ENCODE data around the gene KRT4. TPM values are rescaled to one million over a fixed set of nuclear protein-coding genes. Genes with fewer than 3 reads are reported as not detected.

KRT4 gene
- total RNA-seq, 2 experiments from 2014 or later = not detected

GRCh38 chr12:52781399-52782082 is 32.4 kb downstream of the KRT4 start:
- ChIA-PET POLR2A (no interaction called here), CTCF (interaction anchor here (0.9 to 1.0 kb wide), 2 partner anchors 89 to 98 kb away, joined by 3 to 4 read pairs; no protein-coding TSS in a partner anchor)
- H3K27ac Mint-ChIP-seq = no peak overlapping the region
- peaks cover 20% of the 10 kb centered on the region for H3K27me3 Mint-ChIP-seq (ENCODE audit: low read depth)
- ATAC-seq = no peak
- H3K36me3 Mint-ChIP-seq (ENCODE audit: low read depth) = no peaks in the 10 kb centered on the region
- H3K4me1 Mint-ChIP-seq (ENCODE audit: low read depth) = no peaks in the 10 kb centered on the region
- H3K9me3 Mint-ChIP-seq (ENCODE audit: insufficient read depth) = no peaks in the 10 kb centered on the region
- no peak for DNase-seq
- H3K4me3 Mint-ChIP-seq = no peak overlapping the region

GRCh38 chr12:52779914-52780313 is 34.0 kb downstream of the KRT4 start:
- peaks cover 16% of the 10 kb centered on the region for H3K27me3 Mint-ChIP-seq (ENCODE audit: low read depth)
- no peaks in the 10 kb centered on the region for H3K36me3 Mint-ChIP-seq (ENCODE audit: low read depth)
- ATAC-seq = no peak
- no peak for DNase-seq
- POLR2A ChIA-PET = no interaction called here
- H3K9me3 Mint-ChIP-seq (ENCODE audit: insufficient read depth) = no peaks in the 10 kb centered on the region
- no peak overlapping the region for H3K27ac Mint-ChIP-seq
- no peaks in the 10 kb centered on the region for H3K4me1 Mint-ChIP-seq (ENCODE audit: low read depth)
- no peak overlapping the region for H3K4me3 Mint-ChIP-seq
- CTCF ChIA-PET = no interaction called here

- no peak for DNase-seq
- ChIA-PET CTCF (no interaction called here), POLR2A (no interaction called here)
- no peak overlapping the region for H3K4me3 Mint-ChIP-seq
- H3K4me1 Mint-ChIP-seq (ENCODE audit: low read depth) = no peaks in the 10 kb centered on the region
- no peak for ATAC-seq
- H3K9me3 Mint-ChIP-seq (ENCODE audit: insufficient read depth) = no peaks in the 10 kb centered on the region
- H3K27ac Mint-ChIP-seq = no peak overlapping the region
- H3K36me3 Mint-ChIP-seq (ENCODE audit: low read depth) = no peaks in the 10 kb centered on the region
- peaks cover 10% of the 10 kb centered on the region for H3K27me3 Mint-ChIP-seq (ENCODE audit: low read depth)
Measured at GRCh38 chr12:52778833-52779232, 35.1 kb downstream of the KRT4 start.

GRCh38 chr12:52777566-52777965 is 36.4 kb downstream of the KRT4 start:
- ChIA-PET CTCF (no interaction called here), POLR2A (no interaction called here)
- ATAC-seq (no peak), DNase-seq (no peak)
- Mint-ChIP-seq H3K27me3 (ENCODE audit: low read depth) (peaks cover 19% of the 10 kb centered on the region), H3K36me3 (ENCODE audit: low read depth) (no peaks in the 10 kb centered on the region), H3K27ac (no peak overlapping the region), H3K4me3 (no peak overlapping the region), H3K4me1 (ENCODE audit: low read depth) (no peaks in the 10 kb centered on the region), H3K9me3 (ENCODE audit: insufficient read depth) (no peaks in the 10 kb centered on the region)

GRCh38 chr12:52776913-52777395 is 37.0 kb downstream of the KRT4 start, which contains the start of gene KRT76:
TSS of gene KRT76 (minus strand) at chr12:52777345. CDS start at chr12:52777291, 54 bp downstream.
- Mint-ChIP-seq H3K9me3 (ENCODE audit: insufficient read depth) (no peaks in the 10 kb centered on the region), H3K4me1 (ENCODE audit: low read depth) (no peaks in the 10 kb centered on the region), H3K4me3 (no peak within 1 kb of the TSS), H3K36me3 (ENCODE audit: low read depth) (no peaks in the 10 kb centered on the region), H3K27me3 (ENCODE audit: low read depth) (peaks cover 20% of the 10 kb centered on the region), H3K27ac (no peak within 1 kb of the TSS)
- POLR2A ChIA-PET = no interaction called here
- DNase-seq (no peak), ATAC-seq (no peak)
- CTCF ChIA-PET = interaction anchor here (1.9 kb wide), 1 partner anchor 191 kb away, joined by 4 read pairs; no protein-coding TSS in a partner anchor

- H3K27ac Mint-ChIP-seq = no peak overlapping the region
- H3K36me3 Mint-ChIP-seq (ENCODE audit: low read depth) = no peaks in the 10 kb centered on the region
- DNase-seq (no peak), ATAC-seq (no peak)
- no peaks in the 10 kb centered on the region for H3K9me3 Mint-ChIP-seq (ENCODE audit: insufficient read depth)
- H3K27me3 Mint-ChIP-seq (ENCODE audit: low read depth) = peaks cover 20% of the 10 kb centered on the region
- ChIA-PET POLR2A (no interaction called here), CTCF (interaction anchor here (1.3 to 1.9 kb wide), 2 partner anchors 94 to 191 kb away, joined by 4 to 8 read pairs; no protein-coding TSS in a partner anchor)
- H3K4me3 Mint-ChIP-seq = no peak overlapping the region
- no peaks in the 10 kb centered on the region for H3K4me1 Mint-ChIP-seq (ENCODE audit: low read depth)
Measured at GRCh38 chr12:52776435-52776834, 37.5 kb downstream of the KRT4 start.

- CTCF ChIA-PET = interaction anchor here (1.9 kb wide), 1 partner anchor 189 kb away, joined by 4 read pairs; no protein-coding TSS in a partner anchor
- DNase-seq = no peak
- Mint-ChIP-seq H3K27ac (no peak overlapping the region), H3K27me3 (ENCODE audit: low read depth) (peaks cover 22% of the 10 kb centered on the region), H3K9me3 (ENCODE audit: insufficient read depth) (no peaks in the 10 kb centered on the region), H3K4me3 (no peak overlapping the region), H3K36me3 (ENCODE audit: low read depth) (no peaks in the 10 kb centered on the region), H3K4me1 (ENCODE audit: low read depth) (no peaks in the 10 kb centered on the region)
- POLR2A ChIA-PET = no interaction called here
- no peak for ATAC-seq
Measured at GRCh38 chr12:52774629-52775250, 39.2 kb downstream of the KRT4 start.

GRCh38 chr12:52772772-52773171 is 41.1 kb downstream of the KRT4 start:
- Mint-ChIP-seq H3K4me1 (ENCODE audit: low read depth) (no peaks in the 10 kb centered on the region), H3K4me3 (no peak overlapping the region), H3K9me3 (ENCODE audit: insufficient read depth) (no peaks in the 10 kb centered on the region), H3K27me3 (ENCODE audit: low read depth) (peaks cover 22% of the 10 kb centered on the region), H3K27ac (no peak overlapping the region), H3K36me3 (ENCODE audit: low read depth) (no peaks in the 10 kb centered on the region)
- DNase-seq = no peak
- no peak for ATAC-seq
- POLR2A ChIA-PET = no interaction called here
- CTCF ChIA-PET = interaction anchor here (1.0 kb wide), 1 partner anchor 107 kb away, joined by 4 read pairs; no protein-coding TSS in a partner anchor

- Mint-ChIP-seq H3K9me3 (ENCODE audit: insufficient read depth) (no peaks in the 10 kb centered on the region), H3K4me1 (ENCODE audit: low read depth) (no peaks in the 10 kb centered on the region), H3K27me3 (ENCODE audit: low read depth) (peaks cover 22% of the 10 kb centered on the region), H3K27ac (no peak overlapping the region), H3K4me3 (no peak overlapping the region), H3K36me3 (ENCODE audit: low read depth) (no peaks in the 10 kb centered on the region)
- no peak for ATAC-seq
- no peak for DNase-seq
- CTCF ChIA-PET = interaction anchor here (1.0 kb wide), 1 partner anchor 108 kb away, joined by 4 read pairs; no protein-coding TSS in a partner anchor
- POLR2A ChIA-PET = no interaction called here
Measured at GRCh38 chr12:52772188-52772587, 41.7 kb downstream of the KRT4 start.

GRCh38 chr12:52771505-52771904 is 42.4 kb downstream of the KRT4 start:
- Mint-ChIP-seq H3K36me3 (ENCODE audit: low read depth) (no peaks in the 10 kb centered on the region), H3K27ac (no peak overlapping the region), H3K9me3 (ENCODE audit: insufficient read depth) (no peaks in the 10 kb centered on the region), H3K4me3 (no peak overlapping the region), H3K4me1 (ENCODE audit: low read depth) (no peaks in the 10 kb centered on the region), H3K27me3 (ENCODE audit: low read depth) (peaks cover 22% of the 10 kb centered on the region)
- DNase-seq (no peak), ATAC-seq (no peak)
- ChIA-PET CTCF (no interaction called here), POLR2A (no interaction called here)

GRCh38 chr12:52771088-52771487 is 42.8 kb downstream of the KRT4 start:
- ChIA-PET POLR2A (no interaction called here), CTCF (no interaction called here)
- Mint-ChIP-seq H3K4me3 (no peak overlapping the region), H3K27me3 (ENCODE audit: low read depth) (peaks cover 25% of the 10 kb centered on the region), H3K27ac (no peak overlapping the region), H3K4me1 (ENCODE audit: low read depth) (no peaks in the 10 kb centered on the region), H3K36me3 (ENCODE audit: low read depth) (no peaks in the 10 kb centered on the region), H3K9me3 (ENCODE audit: insufficient read depth) (no peaks in the 10 kb centered on the region)
- ATAC-seq (no peak), DNase-seq (no peak)

GRCh38 chr12:52769946-52770345 is 44.0 kb downstream of the KRT4 start:
- no peak for DNase-seq
- H3K36me3 Mint-ChIP-seq (ENCODE audit: low read depth) = no peaks in the 10 kb centered on the region
- no peak overlapping the region for H3K27ac Mint-ChIP-seq

More at GRCh38 chr12:52769946-52770345, 44.0 kb downstream of the KRT4 start:
- peaks cover 28% of the 10 kb centered on the region for H3K27me3 Mint-ChIP-seq (ENCODE audit: low read depth)
- no peak for ATAC-seq
- H3K4me1 Mint-ChIP-seq (ENCODE audit: low read depth) = no peaks in the 10 kb centered on the region
- H3K4me3 Mint-ChIP-seq = no peak overlapping the region
- CTCF ChIA-PET = no interaction called here
- POLR2A ChIA-PET = no interaction called here
- no peaks in the 10 kb centered on the region for H3K9me3 Mint-ChIP-seq (ENCODE audit: insufficient read depth)
